ENCODE data around the gene TMC1. TPM values are rescaled to one million over a fixed set of nuclear protein-coding genes. Genes with fewer than 3 reads are reported as not detected.

TMC1 gene
- total and polyA plus RNA-seq, 10 of the 15 experiments (the other 5 are each of a cell fraction or from before 2014, with no cell fraction given), result 0.06 to 0.94 (median 0.40) TPM; not detected in 1

- 0 out of 3 replicates have a peak, but pooled peaks have one; percentile 16 for ATAC-seq
- ChIA-PET POLR2A (no interaction called here), CTCF (interaction anchor here (0.5 to 1.3 kb wide), 4 partner anchors 12 to 211 kb away, joined by 3 to 4 read pairs (median 3); no protein-coding TSS in a partner anchor), RAD21 (ENCODE audit: unreplicated experiment) (no interaction called here), SMC1A (ENCODE audit: uncharacterized antibody, unreplicated experiment) (interaction anchor here (0.6 to 1.8 kb wide), 9 partner anchors 11 to 202 kb away, joined by 3 to 7 read pairs (median 3); no protein-coding TSS in a partner anchor)
- Histone ChIP-seq H2AFZ (ENCODE audit: control insufficient read depth, low read depth, low read length) (no peak overlapping the region), H3K36me3 (ENCODE audit: control insufficient read depth in 2 of 2, insufficient read depth in 2 of 2, low read length in 1 of 2) (no peaks in the 10 kb centered on the region), H3K4me1 (ENCODE audit: control insufficient read depth, insufficient read depth, low read length) (no peaks in the 10 kb centered on the region), H3K27ac (ENCODE audit: control insufficient read depth, insufficient read depth) (no peak overlapping the region), H4K20me1 (ENCODE audit: control insufficient read depth, insufficient read depth) (no peaks in the 10 kb centered on the region), H3K27me3 (replicated peaks in 1 of 2; ENCODE audit: control insufficient read depth in 2 of 2, insufficient read depth in 2 of 2, low read length in 1 of 2) (no peaks in the 10 kb centered on the region), H3K4me3 (no peak overlapping the region), H3K4me2 (ENCODE audit: control insufficient read depth, insufficient read depth) (no peak overlapping the region), H3K9ac (ENCODE audit: control insufficient read depth, insufficient read depth, low read length) (no peak overlapping the region), H3K79me2 (ENCODE audit: control insufficient read depth, insufficient read depth, low read length) (no peaks in the 10 kb centered on the region), H3K9me3 (replicated peaks; ENCODE audit: control insufficient read depth, insufficient read depth, low read length) (no peaks in the 10 kb centered on the region)
- in situ Hi-C loops (cut with MboI), result no loop called here
- no peak for TF ChIP-seq BCLAF1 (IDR thresholded peaks at IDR 0.05)
- TF ChIP-seq ZNF274 (IDR thresholded peaks at IDR 0.05; ENCODE audit: insufficient read depth, insufficient read length), result no peak
- no peak for TF ChIP-seq RAD51 (IDR thresholded peaks at IDR 0.05)
- TF ChIP-seq SREBF2 (IDR thresholded peaks at IDR 0.05; ENCODE audit: low read length), result no peak
- TF ChIP-seq CBX3 (IDR thresholded peaks at IDR 0.05; ENCODE audit: borderline replicate concordance, low read depth), result no peak
- DNase-seq (ENCODE audit: low read depth, low spot score), result no peak
- no TSS peak for BruUV-seq (replicated peaks)
- intact Hi-C loops (cut with micrococcal nuclease; ENCODE audit: unreplicated experiment), result no loop called here
- WGBS (ENCODE audit: insufficient coverage, insufficient replicate concordance, low lambda C conversion rate, missing lambda C conversion rate), result 38% methylated on average over 2 of the region's 2 CpGs
- no peak for FAIRE-seq
These were observed 43.3 kb downstream of the TMC1 start for GRCh38 chr9:72564479-72565281.

Data from GM12878 (cell line).